ENCODE measurements around the gene CBFA2T3.

The CBFA2T3 gene

DNA sequence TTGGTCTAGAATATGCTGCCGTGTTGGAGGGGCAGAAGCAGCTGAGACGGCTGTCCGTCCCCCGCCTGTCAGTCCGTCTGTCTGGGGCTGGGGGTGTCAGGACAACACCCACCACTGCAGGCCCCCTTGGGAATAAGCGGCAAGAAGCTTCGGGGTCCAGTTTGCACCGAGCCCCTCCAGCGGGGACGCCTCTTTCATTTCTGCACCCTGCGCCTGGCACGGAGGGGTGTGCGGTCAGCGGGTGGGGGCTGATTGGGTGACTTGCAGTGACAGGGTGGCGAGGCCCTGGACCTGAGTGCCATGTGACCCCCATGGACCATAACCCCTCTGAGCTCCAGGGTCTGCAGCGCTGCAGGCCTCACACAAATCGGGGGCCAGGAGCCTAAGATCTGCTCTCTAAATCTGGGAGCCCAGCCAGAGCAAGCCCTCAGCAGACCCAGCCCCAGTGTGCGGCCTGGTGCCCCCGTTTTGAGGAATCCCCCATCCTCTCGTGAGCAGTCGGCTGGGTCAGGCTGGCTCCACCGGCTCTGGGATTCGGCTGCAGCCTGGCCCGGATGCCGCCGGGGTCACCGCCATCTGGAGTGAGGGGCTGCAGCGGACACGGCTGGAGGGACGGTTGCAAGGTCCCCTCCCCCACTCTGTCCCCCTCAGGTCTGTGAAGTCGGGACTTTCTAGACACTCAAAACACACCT is 8.3 kb downstream of the CBFA2T3 start:
- H3K4me1 ChIP-seq (ENCODE audit: control insufficient read depth, insufficient read depth, low read depth, low read length), result no peaks in the 10 kb centered on the region
- H4K91ac ChIP-seq (ENCODE audit: low read length), result no peak overlapping the region
- H3K9me3 ChIP-seq (ENCODE audit: control insufficient read depth, low read length), result no peaks in the 10 kb centered on the region
- no peak overlapping the region for H3K14ac ChIP-seq (ENCODE audit: low read length in 2 of 2)
- no peak overlapping the region for H3K9ac ChIP-seq (ENCODE audit: low read length)
- no peak overlapping the region for H2AFZ ChIP-seq (ENCODE audit: low read depth, low read length)
- H2BK15ac ChIP-seq (ENCODE audit: low read depth, poor library complexity, severe bottlenecking), result no peak overlapping the region
- H3K27ac ChIP-seq (ENCODE audit: low read length, poor library complexity, severe bottlenecking), result no peak overlapping the region
- H4K8ac ChIP-seq (ENCODE audit: low read length), result no peak overlapping the region
- no peak for DNase-seq
- H2BK120ac ChIP-seq (ENCODE audit: low read depth, low read length), result no peak overlapping the region
- H3K4me3 ChIP-seq (ENCODE audit: insufficient read depth in 1 of 2, low read depth in 1 of 2, low read length in 2 of 2), result peak overlapping the region in 1 of 2 experiments; percentile 7
- H3K18ac ChIP-seq (ENCODE audit: low read depth in 1 of 2, low read length in 2 of 2), result no peak overlapping the region
- H3K4me2 ChIP-seq (ENCODE audit: low read length, poor library complexity, severe bottlenecking), result no peak overlapping the region
- H3K23ac ChIP-seq (ENCODE audit: low read length in 2 of 2), result no peak overlapping the region
- H2BK12ac ChIP-seq (ENCODE audit: low read length in 2 of 2), result no peak overlapping the region
- WGBS, result 89% methylated on average over 31 of the region's 31 CpGs
- no peak overlapping the region for H2BK5ac ChIP-seq (ENCODE audit: low read depth, low read length, poor library complexity, severe bottlenecking)
- no peaks in the 10 kb centered on the region for H3K79me1 ChIP-seq (replicated peaks; ENCODE audit: low read length, poor library complexity, severe bottlenecking)
- H3K36me3 ChIP-seq (ENCODE audit: control insufficient read depth in 1 of 2, insufficient read depth in 2 of 2, low read depth in 1 of 2, low read length in 2 of 2), result no peaks in the 10 kb centered on the region
- H2AK5ac ChIP-seq (ENCODE audit: low read length, severe bottlenecking), result no peak overlapping the region
- no peak overlapping the region for H3K4ac ChIP-seq (ENCODE audit: low read depth in 1 of 2, low read length in 2 of 2)
- peaks cover 28 to 85% of the 10 kb centered on the region in 2 experiments for H3K27me3 ChIP-seq (ENCODE audit: control insufficient read depth in 1 of 2, insufficient read depth in 1 of 2, low read length in 2 of 2)

DNA sequence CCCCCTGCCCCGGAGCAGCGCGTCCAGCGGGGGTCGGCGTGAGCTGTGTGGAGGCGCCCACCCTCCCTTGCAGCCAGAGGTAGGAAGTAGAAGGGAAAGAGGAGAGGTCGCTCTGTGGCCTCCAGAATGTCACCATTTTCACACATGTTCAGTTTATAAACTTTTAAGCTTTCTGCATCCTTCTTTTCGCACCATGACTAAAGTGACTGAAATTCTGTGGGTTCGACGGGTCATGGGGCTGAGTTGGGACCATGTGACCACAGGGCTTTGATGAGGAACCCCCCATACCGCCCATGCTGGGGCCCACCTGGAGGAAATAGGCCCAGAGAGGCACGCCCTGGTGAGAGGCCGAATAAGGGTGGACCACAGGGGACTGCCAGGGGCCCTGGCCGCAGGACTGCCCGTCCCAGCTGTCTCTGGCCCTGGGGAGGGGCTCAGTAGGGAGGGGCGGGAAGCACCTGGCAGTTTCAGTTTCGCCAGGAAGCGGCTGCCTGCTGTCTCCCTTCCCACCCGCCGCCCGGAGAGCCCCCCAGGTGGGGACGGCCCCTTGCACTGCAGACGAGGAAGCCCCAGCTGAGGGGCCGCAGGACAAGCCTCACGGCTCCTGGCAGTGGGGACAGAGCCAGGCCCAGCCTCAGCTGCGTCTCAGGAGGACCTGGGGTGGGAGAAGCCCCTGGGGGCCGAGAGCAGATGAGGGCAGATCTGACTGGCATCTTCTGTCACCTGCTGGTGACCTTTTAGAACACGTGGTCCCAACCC is 9.0 kb downstream of the CBFA2T3 start:
- Histone ChIP-seq H2AFZ (ENCODE audit: low read depth, low read length) (no peak overlapping the region), H3K4ac (ENCODE audit: low read depth in 1 of 2, low read length in 2 of 2) (no peak overlapping the region), H4K8ac (ENCODE audit: low read length) (no peak overlapping the region), H2BK5ac (ENCODE audit: low read depth, low read length, poor library complexity, severe bottlenecking) (no peak overlapping the region), H3K23ac (ENCODE audit: low read length in 2 of 2) (no peak overlapping the region), H4K91ac (ENCODE audit: low read length) (no peak overlapping the region), H3K4me1 (ENCODE audit: control insufficient read depth, insufficient read depth, low read depth, low read length) (no peaks in the 10 kb centered on the region), H2BK12ac (ENCODE audit: low read length in 2 of 2) (no peak overlapping the region), H2BK120ac (ENCODE audit: low read depth, low read length) (no peak overlapping the region), H3K4me3 (ENCODE audit: insufficient read depth in 1 of 2, low read depth in 1 of 2, low read length in 2 of 2) (peak overlapping the region in 1 of 2 experiments; percentile 7), H3K36me3 (ENCODE audit: control insufficient read depth in 1 of 2, insufficient read depth in 2 of 2, low read depth in 1 of 2, low read length in 2 of 2) (no peaks in the 10 kb centered on the region), H2BK15ac (ENCODE audit: low read depth, poor library complexity, severe bottlenecking) (no peak overlapping the region), H2AK5ac (ENCODE audit: low read length, severe bottlenecking) (no peak overlapping the region), H3K79me1 (replicated peaks; ENCODE audit: low read length, poor library complexity, severe bottlenecking) (no peaks in the 10 kb centered on the region), H3K9ac (ENCODE audit: low read length) (no peak overlapping the region), H3K9me3 (ENCODE audit: control insufficient read depth, low read length) (no peaks in the 10 kb centered on the region), H3K18ac (ENCODE audit: low read depth in 1 of 2, low read length in 2 of 2) (no peak overlapping the region), H3K14ac (ENCODE audit: low read length in 2 of 2) (no peak overlapping the region), H3K27me3 (ENCODE audit: control insufficient read depth in 1 of 2, insufficient read depth in 1 of 2, low read length in 2 of 2) (peaks cover 28 to 83% of the 10 kb centered on the region in 2 experiments), H3K4me2 (ENCODE audit: low read length, poor library complexity, severe bottlenecking) (no peak overlapping the region), H3K27ac (ENCODE audit: low read length, poor library complexity, severe bottlenecking) (no peak overlapping the region)
- DNase-seq, result no peak
- WGBS, result 76% methylated on average over 28 of the region's 29 CpGs

DNA sequence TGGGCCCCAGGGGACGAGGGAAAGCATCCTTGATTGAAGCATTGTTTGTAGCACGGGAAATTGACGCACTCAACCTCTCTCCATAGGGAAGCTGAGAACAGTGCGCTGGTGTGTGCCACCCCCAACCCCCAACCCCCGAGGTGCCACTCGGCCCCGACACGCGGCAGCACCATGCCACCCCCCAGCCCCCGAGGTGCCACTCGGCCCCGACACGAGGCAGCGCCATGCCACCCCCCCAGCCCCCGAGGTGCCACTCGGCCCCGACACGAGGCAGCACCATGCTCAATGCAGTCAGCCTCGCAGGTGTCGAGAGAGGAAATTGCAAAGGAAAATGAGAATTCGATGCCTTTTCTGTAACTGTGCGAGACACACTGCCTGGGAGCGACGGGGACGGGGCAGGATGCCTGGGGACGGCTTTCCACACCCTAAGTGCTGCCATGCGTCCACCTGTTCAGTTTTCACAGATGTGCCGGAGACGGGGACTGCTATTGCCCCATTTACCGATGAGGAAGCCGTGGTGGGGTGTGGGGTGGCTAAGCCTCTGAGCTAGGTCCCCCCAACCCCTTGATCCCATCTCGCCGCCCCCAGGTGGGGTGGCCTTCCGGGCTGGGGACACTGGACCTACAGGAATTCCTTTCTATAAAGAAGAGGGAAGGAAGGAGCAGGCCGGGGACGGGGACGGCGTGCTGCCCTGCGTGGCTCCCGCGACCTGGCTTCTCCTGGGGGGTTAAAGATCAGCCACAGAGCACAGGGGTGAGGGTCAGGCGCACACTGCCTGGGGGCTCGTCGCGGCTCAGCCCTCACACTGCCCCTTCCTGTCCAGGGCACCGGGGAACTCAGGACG is 9.8 kb downstream of the CBFA2T3 start:
- no peak overlapping the region for H4K91ac ChIP-seq (ENCODE audit: low read length)
- H3K4me1 ChIP-seq (ENCODE audit: control insufficient read depth, insufficient read depth, low read depth, low read length), result no peaks in the 10 kb centered on the region
- no peak overlapping the region for H4K8ac ChIP-seq (ENCODE audit: low read length)
- DNase-seq, result no peak
- no peak overlapping the region for H3K4me3 ChIP-seq (ENCODE audit: insufficient read depth in 1 of 2, low read depth in 1 of 2, low read length in 2 of 2)
- no peak overlapping the region for H2BK12ac ChIP-seq (ENCODE audit: low read length in 2 of 2)
- no peak overlapping the region for H2AK5ac ChIP-seq (ENCODE audit: low read length, severe bottlenecking)
- no peak overlapping the region for H2BK15ac ChIP-seq (ENCODE audit: low read depth, poor library complexity, severe bottlenecking)
- H3K36me3 ChIP-seq (ENCODE audit: control insufficient read depth in 1 of 2, insufficient read depth in 2 of 2, low read depth in 1 of 2, low read length in 2 of 2), result no peaks in the 10 kb centered on the region
- H3K18ac ChIP-seq (ENCODE audit: low read depth in 1 of 2, low read length in 2 of 2), result no peak overlapping the region
- H3K9ac ChIP-seq (ENCODE audit: low read length), result no peak overlapping the region
- H3K4ac ChIP-seq (ENCODE audit: low read depth in 1 of 2, low read length in 2 of 2), result no peak overlapping the region
- no peak overlapping the region for H3K23ac ChIP-seq (ENCODE audit: low read length in 2 of 2)
- H2BK5ac ChIP-seq (ENCODE audit: low read depth, low read length, poor library complexity, severe bottlenecking), result no peak overlapping the region
- H3K27ac ChIP-seq (ENCODE audit: low read length, poor library complexity, severe bottlenecking), result no peak overlapping the region
- no peak overlapping the region for H2AFZ ChIP-seq (ENCODE audit: low read depth, low read length)
- no peaks in the 10 kb centered on the region for H3K9me3 ChIP-seq (ENCODE audit: control insufficient read depth, low read length)
- H3K14ac ChIP-seq (ENCODE audit: low read length in 2 of 2), result no peak overlapping the region
- H3K79me1 ChIP-seq (replicated peaks; ENCODE audit: low read length, poor library complexity, severe bottlenecking), result no peaks in the 10 kb centered on the region
- H3K27me3 ChIP-seq (ENCODE audit: control insufficient read depth in 1 of 2, insufficient read depth in 1 of 2, low read length in 2 of 2), result peaks cover 25 to 79% of the 10 kb centered on the region in 2 experiments
- WGBS, result 89% methylated on average over 47 of the region's 47 CpGs
- no peak overlapping the region for H2BK120ac ChIP-seq (ENCODE audit: low read depth, low read length)
- H3K4me2 ChIP-seq (ENCODE audit: low read length, poor library complexity, severe bottlenecking), result no peak overlapping the region

Data from mesenchymal stem cell (in vitro differentiated cells and primary cell).